ENCODE measurements around the gene RTP5.
"Not testable (repeated sequence)": the region's sequence is repeated elsewhere in the genome, so short reads cannot be mapped to it uniquely, and the experiment has no call there.

- TF ChIP-seq CTCF, POLR2AphosphoS5, POLR2A, EP300 (IDR thresholded peaks at IDR 0.05): not testable (repeated sequence)
Observed at GRCh38 chr2:241921631-241922030, 52.1 kb downstream of the RTP5 start.
